HUES64 (cell line): ENCODE results near the gene CSGALNACT2.

ENCODE experiments used
- H3K27ac ChIP-seq: 2 replicates; pipeline ENCODE4 v1.7.0; 2013; ENCODE audit warnings: low read depth, low read length, inconsistent platforms
- H3K27me3 ChIP-seq: 2 replicates; pipeline ENCODE4 v1.6.1; 2013; ENCODE audit warnings: mild to moderate bottlenecking, low read length; ENCODE audit not compliant: insufficient read depth
- H3K36me3 ChIP-seq: 2 replicates; pipeline ENCODE4 v1.6.1; 2013; ENCODE audit warnings: mild to moderate bottlenecking, low read length; ENCODE audit not compliant: insufficient read depth
- H3K4me1 ChIP-seq: 2 replicates; pipeline ENCODE4 v1.6.1; 2013; ENCODE audit warnings: mild to moderate bottlenecking, low read length, moderate library complexity; ENCODE audit not compliant: insufficient read depth
- H3K4me3 ChIP-seq: 2 replicates; pipeline ENCODE4 v1.5.1; 2013; ENCODE audit warnings: mild to moderate bottlenecking, low read length, moderate library complexity
- H3K9ac ChIP-seq: 2 replicates; pipeline ENCODE4 v1.6.1; 2013; ENCODE audit warnings: mild to moderate bottlenecking, low read depth, low read length
- H3K9me3 ChIP-seq: 2 replicates; pipeline ENCODE4 v1.6.1; 2013; ENCODE audit warnings: low read depth, low read length; ENCODE audit not compliant: insufficient read depth
- WGBS: fragments of 150-250, 120-280 bp; methylation state at CpG from one replicate; pipeline ENCODE4 v1.1.7; 2013; ENCODE audit warnings: missing lambda C conversion rate; 5-methylcytosine and 5-hydroxymethylcytosine counted together

CSGALNACT2 gene

GRCh38 chr10:43208147-43209073 is 70.2 kb downstream of the CSGALNACT2 start:
- H3K9ac ChIP-seq = no peak overlapping the region
- no peaks in the 10 kb centered on the region for H3K9me3 ChIP-seq
- 88% methylated on average over 17 of the region's 17 CpGs for WGBS
- H3K27ac ChIP-seq = no peak overlapping the region
- H3K4me1 ChIP-seq = no peaks in the 10 kb centered on the region
- no peaks in the 10 kb centered on the region for H3K27me3 ChIP-seq
- no peak overlapping the region for H3K4me3 ChIP-seq
- H3K36me3 ChIP-seq = no peaks in the 10 kb centered on the region

GRCh38 chr10:43209074-43209455 is 70.8 kb downstream of the CSGALNACT2 start:
- no peaks in the 10 kb centered on the region for H3K4me1 ChIP-seq
- 87% methylated on average over 7 of the region's 7 CpGs for WGBS

GRCh38 chr10:43209651-43210141 is 71.5 kb downstream of the CSGALNACT2 start:
- Histone ChIP-seq H3K4me3 (no peak overlapping the region), H3K9me3 (no peaks in the 10 kb centered on the region), H3K36me3 (no peaks in the 10 kb centered on the region), H3K27ac (no peak overlapping the region), H3K27me3 (no peaks in the 10 kb centered on the region), H3K9ac (no peak overlapping the region), H3K4me1 (no peaks in the 10 kb centered on the region)
- WGBS = 89% methylated on average over 5 of the region's 5 CpGs

More at GRCh38 chr10:43209074-43209455, 70.8 kb downstream of the CSGALNACT2 start:
- no peak overlapping the region for H3K27ac ChIP-seq
- H3K9ac ChIP-seq = no peak overlapping the region
- no peaks in the 10 kb centered on the region for H3K36me3 ChIP-seq
- no peak overlapping the region for H3K4me3 ChIP-seq
- no peaks in the 10 kb centered on the region for H3K9me3 ChIP-seq
- no peaks in the 10 kb centered on the region for H3K27me3 ChIP-seq

- H3K36me3 ChIP-seq = no peaks in the 10 kb centered on the region
- H3K27me3 ChIP-seq = no peaks in the 10 kb centered on the region
- WGBS = 79% methylated on average over 6 of the region's 6 CpGs
- H3K27ac ChIP-seq = no peak overlapping the region
- no peaks in the 10 kb centered on the region for H3K9me3 ChIP-seq
- no peak overlapping the region for H3K4me3 ChIP-seq
- 0 out of 2 replicates have a peak, but pooled peaks cover 5% of the 10 kb centered on the region for H3K4me1 ChIP-seq
- H3K9ac ChIP-seq = no peak overlapping the region
Measured at GRCh38 chr10:43210556-43210955, 72.3 kb downstream of the CSGALNACT2 start.

GRCh38 chr10:43211030-43211429 is 72.8 kb downstream of the CSGALNACT2 start:
- H3K27me3 ChIP-seq = no peaks in the 10 kb centered on the region
- H3K4me3 ChIP-seq = no peak overlapping the region
- WGBS = 80% methylated on average over 6 of the region's 6 CpGs
- no peaks in the 10 kb centered on the region for H3K9me3 ChIP-seq
- H3K4me1 ChIP-seq = 0 out of 2 replicates have a peak, but pooled peaks cover 5% of the 10 kb centered on the region
- no peak overlapping the region for H3K9ac ChIP-seq
- no peaks in the 10 kb centered on the region for H3K36me3 ChIP-seq
- H3K27ac ChIP-seq = no peak overlapping the region

- Histone ChIP-seq H3K9me3 (no peaks in the 10 kb centered on the region), H3K9ac (no peak overlapping the region), H3K36me3 (no peaks in the 10 kb centered on the region), H3K27me3 (no peaks in the 10 kb centered on the region), H3K4me3 (no peak overlapping the region), H3K27ac (no peak overlapping the region), H3K4me1 (0 out of 2 replicates have a peak, but pooled peaks cover 5% of the 10 kb centered on the region)
- WGBS = 85% methylated on average over 8 of the region's 8 CpGs
Measured at GRCh38 chr10:43211431-43212042, 73.3 kb downstream of the CSGALNACT2 start.

- H3K4me3 ChIP-seq = no peak overlapping the region
Measured at GRCh38 chr10:43212043-43212721, 73.9 kb downstream of the CSGALNACT2 start.

GRCh38 chr10:43214071-43214955 is 76.1 kb downstream of the CSGALNACT2 start:
- no peak overlapping the region for H3K27ac ChIP-seq
- no peaks in the 10 kb centered on the region for H3K9me3 ChIP-seq
- no peaks in the 10 kb centered on the region for H3K36me3 ChIP-seq
- H3K27me3 ChIP-seq = no peaks in the 10 kb centered on the region
- no peak overlapping the region for H3K4me3 ChIP-seq
- WGBS = 86% methylated on average over 15 of the region's 15 CpGs
- H3K4me1 ChIP-seq = 0 out of 2 replicates have a peak, but pooled peaks cover 5% of the 10 kb centered on the region
- no peak overlapping the region for H3K9ac ChIP-seq

More at GRCh38 chr10:43212043-43212721, 73.9 kb downstream of the CSGALNACT2 start:
- H3K4me1 ChIP-seq = 0 out of 2 replicates have a peak, but pooled peaks cover 5% of the 10 kb centered on the region
- H3K9ac ChIP-seq = no peak overlapping the region
- H3K9me3 ChIP-seq = no peaks in the 10 kb centered on the region
- 88% methylated on average over 13 of the region's 13 CpGs for WGBS
- no peaks in the 10 kb centered on the region for H3K27me3 ChIP-seq
- H3K27ac ChIP-seq = no peak overlapping the region
- H3K36me3 ChIP-seq = no peaks in the 10 kb centered on the region

- H3K36me3 ChIP-seq = no peaks in the 10 kb centered on the region
- 80% methylated on average over 12 of the region's 12 CpGs for WGBS
- no peaks in the 10 kb centered on the region for H3K27me3 ChIP-seq
- H3K27ac ChIP-seq = no peak overlapping the region
- H3K9me3 ChIP-seq = no peaks in the 10 kb centered on the region
- H3K9ac ChIP-seq = no peak overlapping the region
- H3K4me3 ChIP-seq = no peak overlapping the region
- 0 out of 2 replicates have a peak, but pooled peaks cover 5% of the 10 kb centered on the region for H3K4me1 ChIP-seq
Measured at GRCh38 chr10:43214956-43215561, 76.8 kb downstream of the CSGALNACT2 start.
